Right lobe of liver (tissue), 6 donors: ENCODE results near the gene RGS3. TPM values are rescaled to one million over a fixed set of nuclear protein-coding genes. Genes with fewer than 3 reads are reported as not detected.

Experiments used
- ATAC-seq, 4 donors: fragments of 200-7000 bp; cut with Tn5 transposase; one replicate each; pipeline ENCODE4 v1.9.1; 2020; ENCODE audit warnings: mild to moderate bottlenecking in 4 of 4, moderate library complexity in 4 of 4
- DNase-seq, 3 donors: peaks; one replicate each; pipeline ENCODE4 v3.0.0-alpha.2; 2020
- H3K27ac ChIP-seq, 3 donors: fragments of 200-600 bp; one replicate each; pipeline ENCODE4 v1.8.0; 2022
- H3K27me3 ChIP-seq, 2 donors: fragments of 200-600 bp; one replicate each; pipeline ENCODE4 v1.8.0; 2022
- H3K36me3 ChIP-seq, 4 donors: fragments of 200-600 bp; sonication (generic) in 1 of 4; one replicate each; pipeline versions ENCODE4 v1.5.1 to v1.8.0; 2017 to 2022; ENCODE audit warnings: control low read depth in 1 of 4
- H3K4me1 ChIP-seq, 4 donors: fragments of 200-600 bp; sonication (generic) in 1 of 4; one replicate each; pipeline versions ENCODE4 v1.5.1 to v1.8.0; 2017 to 2022; ENCODE audit warnings: control low read depth in 1 of 4
- H3K4me3 ChIP-seq, 3 donors: fragments of 200-600 bp; one replicate each; pipeline ENCODE4 v1.8.0; 2022
- H3K9me3 ChIP-seq, 4 donors: fragments of 200-600 bp; sonication (generic) in 1 of 4; one replicate each; pipeline versions ENCODE4 v1.5.1 to v1.8.0; 2017 to 2022; ENCODE audit warnings: control low read depth in 1 of 4
- POLR2A ChIP-seq: fragments of 450-650 bp; IDR thresholded peaks from one replicate; pipeline ENCODE4 v1.6.1; 2017; ENCODE audit warnings: antibody characterized with exemption, mild to moderate bottlenecking
- WGBS: methylation state at CpG from one replicate; pipeline ENCODE4 v1.1.6; 2018; ENCODE audit warnings: low coverage, low lambda C conversion rate; ENCODE audit not compliant: insufficient coverage; ENCODE audit errors: missing lambda C conversion rate; 5-methylcytosine and 5-hydroxymethylcytosine counted together
- intact Hi-C, 2 donors: fragments of 100-400 bp; cut with DNase I; formaldehyde crosslinking; loops; one replicate each; pipeline versions ENCODE4 v1.11.2 to v1.14.1; 2022
- total RNA-seq, 6 experiments: library from RNA; depleted of rRNA in 2 of 6; stranded (reverse); fragments of >200 nt in 2 of 6; fragmentation: NEBNext Ultra II Directional in 3 of 6; extraction: Animal tissue kit (Norgen Biotek cat#: 25700) in 3 of 6; gene quantifications; one replicate each; pipeline versions ENCODE4 v1.1.0 to v1.2.4, GENCODE V29; 2016 to 2023
- TF ChIP-seq, protein P1 (sequence below), 4 donors: fragments of 200-600 bp in 3 of 4; fragments of 450-650 bp in 1 of 4; IDR thresholded peaks; one replicate each; pipeline versions ENCODE4 v1.5.1 to v1.8.0; 2016 to 2022; ENCODE audit warnings: antibody characterized with exemption in 4 of 4, mild to moderate bottlenecking in 2 of 4
- donor health status: DM: no; HTN: yes; CAD: no.
- donor health status: DM: no; HTN: no; CAD: no.
- donor health status: DM: no; HTN: no; CAD: no.
- donor health status: DM: no; HTN: yes; CAD: no.
- donor health status: DM: no; HTN: yes; CAD: no.

Gene RGS3
- total RNA-seq, 6 experiments from 2014 or later, result 19.0 to 60.3 (median 31.0) TPM

DNA sequence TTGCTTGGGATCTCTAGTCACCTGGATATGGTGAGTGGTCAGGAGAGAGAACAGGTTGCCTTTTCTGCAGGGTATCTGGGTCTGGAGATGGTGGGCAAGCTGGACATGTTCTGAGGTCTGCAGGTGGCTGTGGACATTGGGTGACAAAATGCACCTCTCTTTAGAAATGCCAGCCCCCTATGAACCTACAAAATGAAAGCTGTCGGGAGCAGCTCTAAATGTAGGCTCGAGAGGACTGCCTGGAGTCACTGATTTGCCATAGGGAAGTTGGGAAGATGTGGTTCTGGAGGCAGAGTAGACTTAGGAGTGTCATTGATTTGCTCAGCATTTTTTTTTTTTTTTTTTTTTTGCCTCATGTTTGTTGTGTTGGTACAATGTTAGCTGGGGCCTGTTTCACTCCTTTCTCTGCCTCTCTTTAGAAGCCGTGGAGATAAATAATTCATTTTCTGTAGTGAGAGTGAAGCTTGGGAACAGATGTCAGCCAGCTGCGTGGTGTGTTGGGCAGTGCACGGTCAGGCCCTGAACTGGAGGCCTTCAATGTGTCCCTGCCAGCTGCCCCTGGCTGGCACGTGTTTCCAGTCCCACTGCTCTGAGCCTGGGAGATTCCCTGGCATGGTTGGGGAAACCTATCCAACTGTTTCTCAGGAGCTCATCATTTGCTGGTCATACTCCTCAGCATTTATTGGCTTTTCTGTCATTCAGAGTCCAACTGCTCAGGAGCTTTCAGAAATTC is 5.4 kb downstream of the RGS3 start:
- DNase-seq (peak in 2 of 3 donors; percentile 38 to 47), ATAC-seq (peak in 3 of 4 donors; percentile 46 to 75 (median 54))
- WGBS, result 75% methylated on average over 5 of the region's 6 CpGs
- H3K4me1 ChIP-seq, result peaks cover 0 to 21% (median 6%) of the 10 kb centered on the region in 4 donors
- no peak overlapping the region for H3K27ac ChIP-seq
- H3K4me3 ChIP-seq, result no peak overlapping the region
- no peaks in the 10 kb centered on the region for H3K9me3 ChIP-seq
- no peaks in the 10 kb centered on the region for H3K27me3 ChIP-seq
- H3K36me3 ChIP-seq, result no peaks in the 10 kb centered on the region
- intact Hi-C loops, result no loop called here
- TF ChIP-seq, protein P1, sequence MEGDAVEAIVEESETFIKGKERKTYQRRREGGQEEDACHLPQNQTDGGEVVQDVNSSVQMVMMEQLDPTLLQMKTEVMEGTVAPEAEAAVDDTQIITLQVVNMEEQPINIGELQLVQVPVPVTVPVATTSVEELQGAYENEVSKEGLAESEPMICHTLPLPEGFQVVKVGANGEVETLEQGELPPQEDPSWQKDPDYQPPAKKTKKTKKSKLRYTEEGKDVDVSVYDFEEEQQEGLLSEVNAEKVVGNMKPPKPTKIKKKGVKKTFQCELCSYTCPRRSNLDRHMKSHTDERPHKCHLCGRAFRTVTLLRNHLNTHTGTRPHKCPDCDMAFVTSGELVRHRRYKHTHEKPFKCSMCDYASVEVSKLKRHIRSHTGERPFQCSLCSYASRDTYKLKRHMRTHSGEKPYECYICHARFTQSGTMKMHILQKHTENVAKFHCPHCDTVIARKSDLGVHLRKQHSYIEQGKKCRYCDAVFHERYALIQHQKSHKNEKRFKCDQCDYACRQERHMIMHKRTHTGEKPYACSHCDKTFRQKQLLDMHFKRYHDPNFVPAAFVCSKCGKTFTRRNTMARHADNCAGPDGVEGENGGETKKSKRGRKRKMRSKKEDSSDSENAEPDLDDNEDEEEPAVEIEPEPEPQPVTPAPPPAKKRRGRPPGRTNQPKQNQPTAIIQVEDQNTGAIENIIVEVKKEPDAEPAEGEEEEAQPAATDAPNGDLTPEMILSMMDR (IDR thresholded peaks at IDR 0.05), result no peak

DNA sequence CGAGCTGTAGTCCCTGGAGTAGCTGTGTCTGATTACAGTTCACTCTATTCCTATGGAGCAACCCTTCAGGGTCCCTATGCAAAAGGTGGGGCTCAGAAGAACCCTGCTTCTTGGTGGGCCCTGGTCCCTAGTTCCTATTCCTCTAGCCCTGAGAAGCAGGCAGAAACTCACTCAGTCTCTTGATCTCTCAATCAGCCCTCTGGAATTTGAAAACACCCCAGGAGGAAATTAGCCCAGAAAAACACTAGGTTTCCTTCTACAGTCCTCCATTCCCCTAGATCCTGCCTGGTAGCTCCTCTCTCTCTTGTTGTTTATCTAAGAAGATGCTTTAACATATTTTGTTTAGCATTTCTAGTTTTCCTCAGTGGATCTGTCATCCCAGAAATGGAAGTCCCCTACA is 7.6 kb downstream of the RGS3 start:
- ATAC-seq (no peak), DNase-seq (no peak)
- H3K27me3 ChIP-seq, result no peaks in the 10 kb centered on the region
- no peak overlapping the region for H3K4me3 ChIP-seq
- no peak overlapping the region for H3K27ac ChIP-seq
- H3K4me1 ChIP-seq, result peaks cover 0 to 4% (median 0%) of the 10 kb centered on the region in 4 donors
- 86% methylated on average over 1 of the region's 1 CpG for WGBS
- H3K9me3 ChIP-seq, result no peaks in the 10 kb centered on the region
- intact Hi-C loops, result no loop called here
- H3K36me3 ChIP-seq, result no peaks in the 10 kb centered on the region
- TF ChIP-seq POLR2A, result no peak
- TF ChIP-seq, protein P1 (IDR thresholded peaks at IDR 0.05), result no peak

DNA sequence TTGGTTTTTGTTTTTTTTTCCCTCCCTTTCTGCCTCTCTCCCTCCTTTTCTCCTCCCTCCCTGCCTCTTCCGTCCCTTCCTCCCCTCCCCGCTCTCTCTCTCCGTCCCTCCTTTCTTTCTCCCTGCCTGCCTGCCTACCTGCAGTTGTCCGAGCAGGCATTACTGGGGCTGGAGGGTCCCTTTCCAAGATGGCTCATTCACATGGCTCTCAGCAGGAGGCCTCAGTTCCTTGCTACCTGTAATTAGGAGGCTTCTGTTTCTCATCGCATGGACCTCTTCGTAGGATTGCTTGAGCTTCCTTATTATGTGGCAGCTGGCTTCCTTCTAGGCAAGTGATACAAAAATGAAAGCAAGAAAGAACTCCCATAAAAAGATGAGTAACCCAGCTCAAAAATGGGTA is 8.0 kb downstream of the RGS3 start:
- peaks cover 0 to 6% (median 0%) of the 10 kb centered on the region in 4 donors for H3K4me1 ChIP-seq
- WGBS, result 80% methylated on average over 4 of the region's 6 CpGs

DNA sequence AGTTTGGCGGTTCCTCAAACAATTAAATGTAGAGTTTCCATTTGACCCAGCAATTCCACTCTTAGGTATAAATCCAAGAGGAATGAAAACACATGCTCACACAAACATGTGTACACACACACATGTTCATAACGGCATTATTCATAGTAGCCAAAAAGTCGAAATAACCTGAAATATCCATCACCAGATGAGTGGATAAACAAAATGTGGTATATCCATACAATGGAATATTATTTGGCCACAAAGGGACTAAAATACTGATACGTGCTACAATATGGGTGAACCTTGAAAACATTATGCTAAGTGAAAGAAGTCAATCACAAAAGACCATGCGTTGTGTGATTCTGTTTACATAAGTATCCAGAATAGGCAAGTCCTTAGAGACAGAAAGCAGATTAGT is 8.7 kb downstream of the RGS3 start:
- Histone ChIP-seq H3K9me3 (no peaks in the 10 kb centered on the region), H3K27me3 (no peaks in the 10 kb centered on the region), H3K4me3 (no peak overlapping the region), H3K36me3 (no peaks in the 10 kb centered on the region), H3K27ac (no peak overlapping the region), H3K4me1 (peaks cover 0 to 11% (median 0%) of the 10 kb centered on the region in 4 donors)
- DNase-seq (no peak), ATAC-seq (no peak)
- 98% methylated on average over 5 of the region's 5 CpGs for WGBS
- TF ChIP-seq POLR2A, result no peak
- TF ChIP-seq, protein P1 (IDR thresholded peaks at IDR 0.05), result no peak
- intact Hi-C loops, result no loop called here

More for the DNA sequence above, 8.0 kb downstream of the RGS3 start:
- no peak overlapping the region for H3K27ac ChIP-seq
- no peaks in the 10 kb centered on the region for H3K27me3 ChIP-seq
- intact Hi-C loops, result no loop called here
- H3K36me3 ChIP-seq, result no peaks in the 10 kb centered on the region
- no peaks in the 10 kb centered on the region for H3K9me3 ChIP-seq
- ATAC-seq (no peak), DNase-seq (no peak)
- H3K4me3 ChIP-seq, result no peak overlapping the region
- TF ChIP-seq, protein P1 (IDR thresholded peaks at IDR 0.05), result no peak
- TF ChIP-seq POLR2A, result no peak
